Measurements from ENCODE around the gene WDFY2.
"Not testable (repeated sequence)": the region's sequence is repeated elsewhere in the genome, so short reads cannot be mapped to it uniquely, and the experiment has no call there.

Gene WDFY2

DNA sequence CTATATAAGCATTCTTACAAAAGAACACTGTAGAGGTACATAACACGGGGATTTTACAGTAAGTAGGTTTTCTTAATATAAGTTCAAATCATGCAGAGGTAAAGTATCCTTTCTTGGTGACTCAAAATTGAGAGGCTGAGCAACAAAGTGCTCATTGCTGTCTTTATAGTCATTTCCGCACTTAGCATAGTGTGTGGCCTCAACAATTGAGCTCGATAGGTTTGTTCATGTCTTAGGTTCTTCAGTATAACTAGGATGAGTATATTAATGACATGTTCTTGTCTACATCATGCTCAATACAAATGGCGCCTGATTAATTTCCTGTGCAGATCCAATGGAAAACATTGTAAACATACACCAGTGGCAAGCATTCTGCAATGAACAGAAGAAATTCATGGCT lies 1.4 kb downstream of the WDFY2 start:
- Mint-ChIP-seq H3K27me3 (no peaks in the 10 kb centered on the region), H3K4me3 (peak overlapping the region; percentile 95), H3K4me1 (ENCODE audit: low read depth) (peaks cover 48% of the 10 kb centered on the region), H3K9me3 (ENCODE audit: low read depth) (no peaks in the 10 kb centered on the region), H3K27ac (peak overlapping the region; percentile 81), H3K36me3 (peaks cover 4% of the 10 kb centered on the region)

DNA sequence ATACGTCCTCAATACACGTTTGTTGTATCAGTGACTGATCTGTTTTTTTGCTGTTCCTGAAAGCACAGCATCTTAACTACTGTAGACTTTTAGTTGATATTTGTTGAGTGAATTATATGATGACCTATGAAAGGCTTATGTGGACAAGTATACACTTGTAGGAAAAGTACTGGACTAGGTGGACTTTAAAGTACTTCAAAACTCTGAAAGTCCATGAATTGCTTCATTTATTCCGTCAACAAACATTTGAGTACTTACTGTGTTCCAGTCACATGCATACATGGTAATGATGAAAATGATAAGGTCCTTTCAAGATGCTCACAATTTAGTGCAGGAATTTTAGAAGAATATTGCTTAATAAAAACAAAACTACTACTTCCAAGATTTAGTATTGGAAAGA lies 3.1 kb downstream of the WDFY2 start:
- Mint-ChIP-seq H3K27ac (no peak overlapping the region), H3K27me3 (no peaks in the 10 kb centered on the region), H3K4me1 (ENCODE audit: low read depth) (peaks cover 57% of the 10 kb centered on the region), H3K4me3 (no peak overlapping the region), H3K36me3 (peaks cover 4% of the 10 kb centered on the region), H3K9me3 (ENCODE audit: low read depth) (no peaks in the 10 kb centered on the region)

DNA sequence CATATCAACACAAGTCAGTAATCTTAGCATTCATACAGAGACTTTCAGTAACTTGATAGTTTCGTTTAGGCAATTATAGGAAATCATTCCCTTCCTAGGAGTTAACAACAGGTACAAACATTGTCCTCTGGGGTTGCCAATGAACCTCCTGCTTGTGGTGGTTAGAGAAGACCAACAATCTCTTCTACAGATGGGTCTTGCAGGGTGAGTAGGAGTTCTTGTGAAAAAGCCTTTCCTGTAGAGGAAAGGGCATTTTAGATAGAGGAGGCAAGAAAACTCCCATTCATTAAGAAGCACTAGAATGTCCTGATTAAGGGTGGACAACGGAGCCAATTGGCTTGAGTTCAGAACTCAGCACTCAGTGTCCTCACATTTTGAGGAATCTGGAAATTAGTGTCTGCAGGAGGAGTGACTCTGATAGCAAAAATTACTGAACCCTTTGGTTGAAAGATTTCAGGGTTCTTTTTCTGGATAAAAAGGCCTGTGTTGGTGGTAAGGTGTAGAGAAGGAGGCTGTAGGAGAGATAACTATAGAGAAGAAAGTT lies 4.2 kb downstream of the WDFY2 start:
- H3K36me3 Mint-ChIP-seq: peaks cover 4% of the 10 kb centered on the region
- no peaks in the 10 kb centered on the region for H3K9me3 Mint-ChIP-seq (ENCODE audit: low read depth)
- H3K27me3 Mint-ChIP-seq: no peaks in the 10 kb centered on the region
- H3K4me3 Mint-ChIP-seq: no peak overlapping the region
- H3K27ac Mint-ChIP-seq: no peak overlapping the region
- peaks cover 60% of the 10 kb centered on the region for H3K4me1 Mint-ChIP-seq (ENCODE audit: low read depth)

DNA sequence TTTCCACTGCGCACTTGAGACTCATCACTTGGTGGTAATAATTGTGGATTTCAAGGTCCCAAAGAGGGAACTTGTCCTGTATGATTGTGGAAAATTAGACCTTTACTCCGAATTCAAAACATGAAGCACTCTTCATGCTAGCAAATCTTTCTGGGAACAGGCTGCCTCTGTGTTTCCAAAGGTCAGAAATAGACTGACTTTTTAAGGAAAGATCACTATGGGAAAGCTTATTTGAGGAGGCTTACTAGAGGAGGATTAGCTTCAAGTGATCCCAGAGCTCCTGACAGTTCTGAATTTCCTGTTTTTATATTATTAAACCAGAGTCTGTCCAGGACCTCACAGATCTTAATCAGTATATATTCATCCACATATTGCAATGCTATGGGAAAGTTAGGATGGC lies 5.5 kb downstream of the WDFY2 start:
- no peaks in the 10 kb centered on the region for H3K9me3 Mint-ChIP-seq (ENCODE audit: low read depth)
- H3K36me3 Mint-ChIP-seq: peaks cover 4% of the 10 kb centered on the region
- H3K27ac Mint-ChIP-seq: no peak overlapping the region
- no peak overlapping the region for H3K4me3 Mint-ChIP-seq
- peaks cover 63% of the 10 kb centered on the region for H3K4me1 Mint-ChIP-seq (ENCODE audit: low read depth)
- no peaks in the 10 kb centered on the region for H3K27me3 Mint-ChIP-seq

DNA sequence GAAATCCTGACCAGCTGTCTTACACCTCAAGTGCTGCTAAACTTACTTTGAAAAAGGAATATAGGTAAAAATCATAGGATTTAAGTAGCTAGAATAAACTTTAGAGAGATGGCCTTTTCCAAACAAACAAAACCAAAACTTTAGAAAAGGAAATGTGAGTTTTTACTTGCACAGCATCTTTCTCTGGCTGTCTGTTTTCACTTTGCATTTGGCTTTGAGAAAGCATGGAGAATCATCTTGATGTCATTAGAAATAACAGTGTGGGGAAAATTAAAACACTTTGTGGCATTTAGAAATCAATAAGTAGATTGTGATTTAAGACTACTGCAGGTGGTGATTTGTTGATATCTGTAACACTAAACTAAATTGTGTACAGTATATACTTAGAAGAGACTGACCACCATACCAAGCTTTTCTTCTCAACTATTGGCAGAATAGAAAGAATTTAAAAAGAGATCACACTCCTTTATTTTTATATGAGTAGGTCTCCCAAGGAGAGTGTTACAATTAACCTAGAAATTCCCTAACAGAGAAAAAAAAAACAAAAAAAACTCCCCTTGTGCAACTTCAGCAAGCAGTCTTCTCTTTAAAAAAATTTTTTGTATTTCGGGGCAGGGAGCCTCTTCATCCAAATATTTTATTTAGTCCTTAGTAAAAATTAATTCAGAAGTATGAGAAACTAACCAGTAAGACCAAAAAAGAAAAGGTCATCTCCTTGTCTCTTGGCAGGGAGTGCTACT lies 6.1 kb downstream of the WDFY2 start:
- Mint-ChIP-seq H3K27me3 (no peaks in the 10 kb centered on the region), H3K9me3 (ENCODE audit: low read depth) (no peaks in the 10 kb centered on the region), H3K27ac (no peak overlapping the region), H3K4me3 (no peak overlapping the region), H3K4me1 (ENCODE audit: low read depth) (peaks cover 66% of the 10 kb centered on the region), H3K36me3 (peaks cover 4% of the 10 kb centered on the region)

DNA sequence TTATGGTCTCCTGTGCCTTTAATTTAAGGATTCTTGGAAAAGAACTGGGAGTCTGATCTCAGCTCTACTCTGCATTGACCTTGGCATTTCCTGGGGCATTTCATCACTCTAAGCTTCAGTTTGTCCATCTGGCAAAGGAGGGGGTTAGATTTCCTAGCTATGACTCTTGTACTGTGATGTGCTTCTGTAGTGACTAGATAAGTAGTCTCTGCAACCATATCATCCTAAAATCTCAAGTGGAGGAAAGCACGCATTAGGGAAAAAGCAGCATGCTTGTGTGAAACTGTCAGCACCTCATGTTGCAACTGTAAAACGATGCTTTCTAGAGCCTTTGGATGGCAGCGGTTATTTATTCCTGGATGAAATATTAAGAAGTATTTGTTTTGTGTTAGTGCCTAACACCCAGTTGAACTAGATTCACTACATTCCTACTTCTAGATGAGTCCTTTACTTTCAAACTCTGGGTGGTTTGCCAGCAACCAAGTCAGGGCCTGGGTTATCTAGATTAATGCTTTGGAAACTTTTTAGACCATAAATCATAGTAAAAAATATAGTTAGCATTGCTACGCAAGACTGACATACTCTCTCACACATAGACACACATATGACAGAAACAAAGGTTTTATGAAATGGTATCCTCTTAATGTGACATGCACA lies 6.8 kb downstream of the WDFY2 start:
- Mint-ChIP-seq H3K27ac (peak overlapping the region; percentile 41), H3K9me3 (ENCODE audit: low read depth) (no peaks in the 10 kb centered on the region), H3K36me3 (peaks cover 4% of the 10 kb centered on the region), H3K4me3 (no peak overlapping the region), H3K27me3 (no peaks in the 10 kb centered on the region), H3K4me1 (ENCODE audit: low read depth) (peaks cover 63% of the 10 kb centered on the region)

DNA sequence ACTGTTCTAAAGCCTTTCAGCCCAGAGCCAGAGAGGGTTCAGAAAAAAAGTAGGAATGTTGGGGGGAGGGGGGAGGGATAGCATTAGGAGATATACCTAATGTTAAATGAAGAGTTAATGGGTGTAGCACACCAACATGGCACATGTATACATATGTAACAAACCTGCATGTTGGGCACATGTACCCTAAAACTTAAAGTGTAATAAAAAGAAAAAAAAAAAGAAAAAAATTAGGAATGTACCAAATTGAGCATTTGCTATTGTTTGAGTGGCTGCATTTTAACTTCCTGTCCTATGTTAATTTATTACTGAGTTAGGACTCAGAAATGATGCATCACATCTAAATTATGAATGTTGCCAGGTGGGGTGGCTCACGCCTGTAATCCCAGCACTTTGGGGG lies 7.7 kb downstream of the WDFY2 start:
- H3K9me3 Mint-ChIP-seq (ENCODE audit: low read depth); H3K4me3 Mint-ChIP-seq; H3K27me3 Mint-ChIP-seq; H3K36me3 Mint-ChIP-seq; H3K27ac Mint-ChIP-seq: not testable (repeated sequence)
- H3K4me1 Mint-ChIP-seq (ENCODE audit: low read depth): peaks cover 64% of the 10 kb centered on the region

DNA sequence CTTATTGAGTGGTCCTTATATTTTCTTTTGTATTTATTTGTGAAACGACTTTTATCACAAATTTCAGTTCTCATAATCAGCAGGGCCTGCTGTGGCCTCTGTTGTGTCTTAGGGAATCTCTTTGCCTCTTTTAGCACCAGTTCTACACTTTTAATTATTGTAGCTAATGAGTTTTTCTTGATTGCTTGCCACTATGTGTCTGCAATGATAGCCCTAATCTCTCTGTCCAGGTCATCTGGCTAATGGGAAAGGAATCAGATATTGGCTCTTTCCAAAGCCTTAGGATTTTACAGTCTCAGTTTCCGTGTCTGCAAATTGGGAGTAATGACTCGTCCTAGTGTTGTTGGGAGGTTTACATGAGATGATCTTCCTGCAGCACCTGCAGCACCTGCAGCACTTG lies 10.2 kb downstream of the WDFY2 start:
- H3K4me1 Mint-ChIP-seq (ENCODE audit: low read depth): peaks cover 54% of the 10 kb centered on the region
- H3K9me3 Mint-ChIP-seq (ENCODE audit: low read depth): no peaks in the 10 kb centered on the region
- H3K27me3 Mint-ChIP-seq: no peaks in the 10 kb centered on the region
- peaks cover 2% of the 10 kb centered on the region for H3K36me3 Mint-ChIP-seq
- H3K27ac Mint-ChIP-seq: no peak overlapping the region
- no peak overlapping the region for H3K4me3 Mint-ChIP-seq

DNA sequence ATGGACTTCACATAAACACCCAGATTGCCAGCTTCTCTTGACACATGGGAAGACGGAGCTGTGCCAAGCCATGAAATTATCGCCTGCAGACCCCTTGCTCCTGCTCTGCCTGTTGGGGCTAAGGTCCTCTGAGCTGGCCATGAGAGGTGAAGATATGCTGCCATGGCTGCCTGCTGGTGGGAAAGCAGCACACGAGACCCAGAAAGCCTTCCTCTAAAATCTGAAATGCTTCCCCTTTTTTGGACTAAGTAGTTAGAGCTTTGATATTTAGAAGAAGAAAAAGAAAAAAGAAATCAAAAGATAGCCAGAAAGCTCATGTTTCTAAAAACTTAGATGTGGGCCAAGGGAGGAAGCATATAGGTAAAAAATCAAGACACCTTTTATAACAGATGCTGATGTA lies 11.2 kb downstream of the WDFY2 start:
- Mint-ChIP-seq H3K27ac (no peak overlapping the region), H3K36me3 (peaks cover 2% of the 10 kb centered on the region), H3K4me1 (ENCODE audit: low read depth) (peaks cover 53% of the 10 kb centered on the region), H3K4me3 (no peak overlapping the region), H3K9me3 (ENCODE audit: low read depth) (no peaks in the 10 kb centered on the region), H3K27me3 (no peaks in the 10 kb centered on the region)

DNA sequence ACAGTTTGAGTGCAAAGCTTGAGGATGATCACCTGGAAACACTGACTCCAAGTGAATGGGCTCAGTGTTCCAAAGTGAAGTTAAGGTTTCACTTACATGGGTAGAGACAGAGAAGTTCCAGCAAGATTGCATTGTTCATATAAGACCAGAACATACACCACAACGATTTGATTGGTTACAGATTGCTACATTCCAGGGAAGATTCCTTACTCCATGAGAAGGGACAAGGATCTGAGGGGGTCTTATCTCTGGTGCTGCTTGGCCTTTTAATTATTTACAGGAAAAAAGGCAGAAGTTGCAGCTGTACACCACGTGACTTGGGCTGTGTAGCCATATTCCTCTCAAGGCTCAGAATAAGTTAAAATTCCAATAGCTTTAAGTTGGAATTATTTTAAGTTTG lies 12.3 kb downstream of the WDFY2 start:
- H3K4me3 Mint-ChIP-seq: no peak overlapping the region
- H3K36me3 Mint-ChIP-seq: peaks cover 2% of the 10 kb centered on the region
- H3K27ac Mint-ChIP-seq: no peak overlapping the region
- H3K27me3 Mint-ChIP-seq: no peaks in the 10 kb centered on the region
- no peaks in the 10 kb centered on the region for H3K9me3 Mint-ChIP-seq (ENCODE audit: low read depth)
- H3K4me1 Mint-ChIP-seq (ENCODE audit: low read depth): peaks cover 48% of the 10 kb centered on the region

DNA sequence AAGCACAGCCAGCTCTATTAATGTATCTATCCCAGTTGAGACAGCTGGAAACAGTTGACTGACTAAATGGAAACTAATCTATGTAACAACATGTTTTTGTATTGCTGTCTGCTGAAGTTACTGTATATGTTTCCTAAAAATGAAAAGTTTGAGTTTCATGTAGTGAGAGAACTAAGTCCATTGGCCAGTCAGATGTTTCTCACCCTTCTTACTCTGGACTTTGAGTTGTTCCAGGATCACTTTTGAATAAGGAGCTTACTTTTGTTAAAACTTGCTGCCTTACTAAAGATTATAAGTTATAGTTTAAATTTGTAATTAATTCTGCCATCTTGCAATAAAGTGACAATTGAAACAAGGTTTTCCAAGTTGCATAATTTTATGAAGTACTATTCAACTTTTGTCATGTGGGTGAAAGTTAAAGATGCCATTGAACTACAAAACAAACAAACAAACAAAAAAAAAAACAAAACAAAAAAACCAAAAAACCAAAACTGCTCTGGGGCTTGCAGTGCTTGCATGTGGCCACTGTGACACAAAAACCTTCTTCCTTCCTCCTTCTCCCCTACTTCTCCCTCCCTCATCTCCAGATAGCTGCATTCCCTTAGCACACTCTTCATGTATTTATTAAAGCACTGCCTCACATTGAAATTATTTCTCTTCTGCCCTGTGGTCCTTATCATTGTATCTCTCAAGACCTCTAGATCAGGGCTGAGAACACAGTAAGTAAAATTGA lies 15.3 kb downstream of the WDFY2 start:
- Mint-ChIP-seq H3K9me3 (ENCODE audit: low read depth) (no peaks in the 10 kb centered on the region), H3K36me3 (peaks cover 13% of the 10 kb centered on the region), H3K27me3 (no peaks in the 10 kb centered on the region), H3K4me1 (ENCODE audit: low read depth) (peaks cover 45% of the 10 kb centered on the region), H3K27ac (no peak overlapping the region), H3K4me3 (no peak overlapping the region)

DNA sequence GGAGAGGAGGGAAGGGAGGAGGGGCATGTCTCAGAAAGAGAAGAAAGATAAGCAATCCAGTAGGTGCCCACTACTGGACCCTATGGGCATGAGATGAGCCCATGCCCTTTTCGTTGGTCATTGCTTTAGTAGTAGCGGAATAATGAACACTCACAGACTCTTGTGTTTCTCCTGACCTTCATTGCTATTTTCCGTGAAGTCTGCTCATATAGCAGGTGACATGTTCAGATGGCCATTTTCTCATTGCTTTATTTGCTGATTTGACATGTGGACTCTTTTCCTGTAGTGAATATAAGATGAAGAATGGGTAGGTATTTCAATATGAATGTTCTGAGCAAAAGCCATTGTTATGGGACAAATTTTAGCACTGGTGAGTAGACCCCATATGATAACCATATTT lies 16.4 kb downstream of the WDFY2 start:
- Mint-ChIP-seq H3K27ac (no peak overlapping the region), H3K4me3 (no peak overlapping the region), H3K36me3 (peaks cover 19% of the 10 kb centered on the region), H3K27me3 (no peaks in the 10 kb centered on the region), H3K9me3 (ENCODE audit: low read depth) (no peaks in the 10 kb centered on the region), H3K4me1 (ENCODE audit: low read depth) (peaks cover 39% of the 10 kb centered on the region)

DNA sequence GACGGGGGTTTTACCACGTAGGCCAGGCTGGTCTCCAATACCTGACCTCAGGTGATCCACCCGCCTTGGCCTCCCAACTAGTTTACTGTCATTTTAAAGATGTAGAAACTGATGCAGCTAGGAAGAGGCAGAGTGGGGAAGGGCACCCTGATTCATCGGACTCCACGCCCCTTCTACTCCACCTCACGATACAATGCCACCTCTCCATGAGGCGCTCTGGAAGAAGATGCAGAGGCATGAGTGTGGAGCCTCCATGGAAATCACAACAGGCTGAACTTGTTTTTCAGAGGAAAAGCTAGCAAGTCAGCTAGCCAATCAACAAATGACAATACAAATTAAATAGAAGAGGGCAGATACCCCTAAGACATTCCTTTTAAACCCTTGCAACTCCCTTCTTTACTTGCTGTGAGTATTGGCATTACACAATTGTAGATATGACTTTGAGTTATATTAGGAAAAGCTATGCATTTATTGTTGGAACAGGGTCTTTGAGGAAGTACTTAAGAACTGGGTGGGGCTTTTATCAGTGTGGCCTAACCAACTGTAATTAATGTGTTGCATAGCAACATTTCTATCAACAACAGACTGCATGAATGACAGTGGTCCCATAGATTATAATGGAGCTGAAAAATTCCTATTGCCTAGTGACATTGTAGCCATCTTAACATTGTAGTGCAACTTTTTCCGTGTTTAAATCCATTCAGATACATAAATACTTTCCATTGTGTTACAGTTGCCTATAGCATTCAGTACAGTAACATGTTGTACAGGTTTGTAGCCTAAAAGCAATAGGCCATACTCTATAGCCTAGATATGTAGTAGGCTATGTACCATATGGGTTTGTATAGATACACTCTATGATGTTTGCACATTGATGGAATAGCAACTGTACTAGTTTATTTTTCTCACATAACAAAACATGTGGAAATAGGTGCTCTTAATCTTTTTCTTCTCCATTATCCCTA lies 17.6 kb downstream of the WDFY2 start:
- H3K4me3 Mint-ChIP-seq: no peak overlapping the region
- H3K36me3 Mint-ChIP-seq: peaks cover 19% of the 10 kb centered on the region
- no peaks in the 10 kb centered on the region for H3K27me3 Mint-ChIP-seq
- peaks cover 31% of the 10 kb centered on the region for H3K4me1 Mint-ChIP-seq (ENCODE audit: low read depth)
- H3K27ac Mint-ChIP-seq: no peak overlapping the region
- H3K9me3 Mint-ChIP-seq (ENCODE audit: low read depth): no peaks in the 10 kb centered on the region

DNA sequence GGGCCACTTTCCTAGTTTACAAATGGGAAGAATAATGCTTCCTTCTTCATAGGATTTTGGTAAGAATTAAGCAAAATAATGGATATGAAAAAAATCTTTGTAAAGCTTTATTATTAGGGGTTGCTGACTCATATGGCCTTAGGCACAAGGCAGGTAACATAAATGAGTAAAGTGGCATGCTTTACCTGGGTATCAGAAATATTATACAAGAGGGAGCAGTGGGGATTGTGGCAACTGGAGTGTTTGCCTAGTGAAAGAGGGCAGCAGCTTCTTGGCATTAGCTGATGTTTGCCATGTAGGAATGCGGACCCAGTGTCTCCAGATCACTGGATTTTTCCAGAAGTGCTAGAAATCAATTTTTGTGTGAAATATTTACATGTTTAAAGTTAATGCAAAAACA lies 19.5 kb downstream of the WDFY2 start:
- H3K4me3 Mint-ChIP-seq: no peak overlapping the region
- peaks cover 29% of the 10 kb centered on the region for H3K4me1 Mint-ChIP-seq (ENCODE audit: low read depth)
- peaks cover 21% of the 10 kb centered on the region for H3K36me3 Mint-ChIP-seq
- no peaks in the 10 kb centered on the region for H3K9me3 Mint-ChIP-seq (ENCODE audit: low read depth)
- no peak overlapping the region for H3K27ac Mint-ChIP-seq
- H3K27me3 Mint-ChIP-seq: no peaks in the 10 kb centered on the region
